ENCODE data around the gene S100PBP. TPM values are rescaled to one million over a fixed set of nuclear protein-coding genes. Genes with fewer than 3 reads are reported as not detected.

The S100PBP gene
- total and polyA plus RNA-seq, 12 donors, result 3.7 to 19.2 (median 11.5) TPM

GRCh38 chr1:32772281-32773017 is 45.0 kb upstream of the S100PBP start:
- H3K4me1 ChIP-seq, result peaks cover 0 to 14% (median 7%) of the 10 kb centered on the region in 9 donors
- no peak overlapping the region for H3K27ac ChIP-seq
- TF ChIP-seq CTCF (IDR thresholded peaks at IDR 0.05), result no peak
- no peak for DNase-seq
- H3K27me3 ChIP-seq, result no peaks in the 10 kb centered on the region
- no peaks in the 10 kb centered on the region for H3K9me3 ChIP-seq
- peaks cover 0 to 62% (median 11%) of the 10 kb centered on the region in 9 donors for H3K36me3 ChIP-seq
- 89% methylated on average over 10 of the region's 10 CpGs for WGBS, 2 donors
- no peak overlapping the region for H3K4me3 ChIP-seq
- peak in 2 of 8 donors; percentile 2 to 8 for ATAC-seq
- intact Hi-C loops (cut with DNase I), result loop anchor here (1.0 to 10.0 kb wide), 10 partner anchors 60 to 370 kb away; no protein-coding TSS in a partner anchor

- H3K36me3 ChIP-seq, result peaks cover 0 to 67% (median 11%) of the 10 kb centered on the region in 9 donors
- H3K4me1 ChIP-seq, result peaks cover 0 to 7% (median 5%) of the 10 kb centered on the region in 9 donors
- H3K27ac ChIP-seq, result no peak overlapping the region
- peak; percentile 87 to 96 (median 94) for TF ChIP-seq CTCF (IDR thresholded peaks at IDR 0.05)
- H3K4me3 ChIP-seq, result no peak overlapping the region
- WGBS, 2 donors, result 28 to 30% methylated on average over 9 of the region's 9 CpGs
- no peaks in the 10 kb centered on the region for H3K27me3 ChIP-seq
- peak; percentile 80 to 93 (median 90) for ATAC-seq
- peak; percentile 77 to 83 for DNase-seq
- H3K9me3 ChIP-seq, result no peaks in the 10 kb centered on the region
- intact Hi-C loops (cut with DNase I), result loop anchor here in 9 of 10 donors (1.0 to 10.0 kb wide), 10 partner anchors 60 to 371 kb away; no protein-coding TSS in a partner anchor
Measured at GRCh38 chr1:32773018-32773763, 44.3 kb upstream of the S100PBP start.

GRCh38 chr1:32773764-32774463 is 43.5 kb upstream of the S100PBP start:
- intact Hi-C loops (cut with DNase I), result loop anchor here in 9 of 10 donors (1.0 to 10.0 kb wide), 10 partner anchors 61 to 372 kb away; no protein-coding TSS in a partner anchor

More at GRCh38 chr1:32773764-32774463, 43.5 kb upstream of the S100PBP start:
- Histone ChIP-seq H3K9me3 (no peaks in the 10 kb centered on the region), H3K27ac (no peak overlapping the region), H3K4me1 (peaks cover 0 to 7% (median 5%) of the 10 kb centered on the region in 9 donors), H3K4me3 (no peak overlapping the region), H3K36me3 (peaks cover 0 to 73% (median 15%) of the 10 kb centered on the region in 9 donors), H3K27me3 (no peaks in the 10 kb centered on the region)
- ATAC-seq, result no peak
- no peak for DNase-seq
- 91 to 93% methylated on average over 7 of the region's 7 CpGs for WGBS, 2 donors
- no peak for TF ChIP-seq CTCF (IDR thresholded peaks at IDR 0.05)

Measured in heart right ventricle (tissue), 16 donors.